Measurements from ENCODE around the gene ZDHHC6.

Gene ZDHHC6

DNA sequence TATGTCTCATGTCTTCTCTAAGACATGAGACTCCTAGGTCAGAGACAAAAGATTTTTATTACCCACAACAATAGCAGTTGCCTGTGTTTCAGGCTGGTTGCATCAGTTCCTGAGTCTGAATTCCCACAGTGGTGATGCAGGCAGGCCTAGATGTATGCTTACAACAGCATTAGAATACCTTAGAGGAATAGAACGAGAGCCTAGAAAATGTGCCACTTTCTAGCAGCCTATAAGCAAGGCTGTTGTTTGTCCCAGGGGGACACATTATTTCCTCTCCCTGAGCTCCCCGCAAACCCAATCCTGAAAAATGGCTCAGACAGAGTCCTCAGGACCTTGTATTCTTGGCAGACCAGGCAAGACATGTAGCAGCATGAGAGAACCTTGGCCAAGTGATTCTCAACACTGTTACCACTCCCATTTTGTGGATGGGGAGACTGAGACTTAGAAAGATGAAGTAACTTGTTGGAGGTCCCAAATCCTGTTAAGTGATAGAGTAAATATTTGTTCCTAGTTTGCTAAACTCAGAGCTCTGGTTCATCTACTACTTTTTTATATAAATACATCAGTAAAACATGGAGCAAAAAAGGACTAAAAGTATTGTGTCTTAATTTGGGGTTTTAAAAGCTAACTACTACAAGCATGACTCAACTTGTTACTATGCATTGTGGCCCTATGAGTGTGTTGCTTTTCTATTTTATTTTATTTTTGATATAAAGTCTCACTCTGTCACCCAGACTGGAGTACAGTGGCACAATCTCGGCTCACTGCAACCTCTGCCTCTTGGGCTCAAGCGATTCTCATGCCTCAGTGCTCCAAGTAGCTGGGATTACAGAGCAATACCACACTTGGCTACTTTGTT is 14.5 kb upstream of the ZDHHC6 start:
- TF ChIP-seq, protein P1, sequence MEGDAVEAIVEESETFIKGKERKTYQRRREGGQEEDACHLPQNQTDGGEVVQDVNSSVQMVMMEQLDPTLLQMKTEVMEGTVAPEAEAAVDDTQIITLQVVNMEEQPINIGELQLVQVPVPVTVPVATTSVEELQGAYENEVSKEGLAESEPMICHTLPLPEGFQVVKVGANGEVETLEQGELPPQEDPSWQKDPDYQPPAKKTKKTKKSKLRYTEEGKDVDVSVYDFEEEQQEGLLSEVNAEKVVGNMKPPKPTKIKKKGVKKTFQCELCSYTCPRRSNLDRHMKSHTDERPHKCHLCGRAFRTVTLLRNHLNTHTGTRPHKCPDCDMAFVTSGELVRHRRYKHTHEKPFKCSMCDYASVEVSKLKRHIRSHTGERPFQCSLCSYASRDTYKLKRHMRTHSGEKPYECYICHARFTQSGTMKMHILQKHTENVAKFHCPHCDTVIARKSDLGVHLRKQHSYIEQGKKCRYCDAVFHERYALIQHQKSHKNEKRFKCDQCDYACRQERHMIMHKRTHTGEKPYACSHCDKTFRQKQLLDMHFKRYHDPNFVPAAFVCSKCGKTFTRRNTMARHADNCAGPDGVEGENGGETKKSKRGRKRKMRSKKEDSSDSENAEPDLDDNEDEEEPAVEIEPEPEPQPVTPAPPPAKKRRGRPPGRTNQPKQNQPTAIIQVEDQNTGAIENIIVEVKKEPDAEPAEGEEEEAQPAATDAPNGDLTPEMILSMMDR (IDR thresholded peaks at IDR 0.05; ENCODE audit: borderline replicate concordance, insufficient read depth, low read depth, low read length), result no peak

DNA sequence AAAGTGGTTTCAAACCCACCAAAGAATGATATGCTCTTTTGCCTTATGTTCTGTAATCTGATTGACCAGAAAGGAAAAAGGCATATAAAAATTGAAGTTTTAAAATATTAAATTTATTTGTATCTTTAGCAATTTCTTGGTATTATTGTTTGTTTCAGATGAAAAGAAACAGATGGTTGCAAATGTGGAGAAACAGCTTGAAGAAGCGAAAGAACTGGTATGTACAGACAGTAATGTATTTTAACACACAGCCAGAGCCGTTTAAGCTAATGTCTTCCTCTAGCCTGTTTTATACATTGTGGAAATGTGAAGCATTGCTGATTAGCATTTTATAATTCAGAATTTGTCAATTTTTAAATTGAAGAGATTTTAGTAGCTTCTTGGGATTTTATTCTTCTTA is 13.7 kb upstream of the ZDHHC6 start:
- no peak overlapping the region for H3K4me3 ChIP-seq (ENCODE audit: low read depth, low read length)
- TF ChIP-seq, protein P1 (IDR thresholded peaks at IDR 0.05; ENCODE audit: borderline replicate concordance, insufficient read depth, low read depth, low read length), result no peak

More for the DNA sequence above, 14.5 kb upstream of the ZDHHC6 start:
- H3K4me3 ChIP-seq (ENCODE audit: low read depth, low read length), result no peak overlapping the region

DNA sequence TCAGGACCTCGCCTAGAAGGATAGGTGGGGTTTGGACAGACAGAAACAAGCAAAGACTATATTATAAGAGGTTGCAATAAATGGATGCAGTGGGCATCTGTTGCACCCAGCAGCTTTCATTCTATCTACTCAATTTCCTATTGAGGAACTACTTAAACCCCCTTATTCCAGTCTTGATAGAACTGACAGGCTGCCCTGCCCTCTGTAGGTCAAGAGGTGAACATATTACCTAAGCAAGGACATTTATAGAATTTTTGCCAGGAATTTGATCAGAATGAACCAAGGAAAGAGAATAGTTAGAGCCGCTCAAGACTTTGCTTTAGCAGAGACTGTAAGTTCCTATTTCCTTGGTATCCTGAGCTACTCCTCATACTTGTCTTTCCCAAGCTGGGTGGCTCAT is 9.8 kb upstream of the ZDHHC6 start:
- H3K4me3 ChIP-seq (ENCODE audit: low read depth, low read length), result no peak overlapping the region

DNA sequence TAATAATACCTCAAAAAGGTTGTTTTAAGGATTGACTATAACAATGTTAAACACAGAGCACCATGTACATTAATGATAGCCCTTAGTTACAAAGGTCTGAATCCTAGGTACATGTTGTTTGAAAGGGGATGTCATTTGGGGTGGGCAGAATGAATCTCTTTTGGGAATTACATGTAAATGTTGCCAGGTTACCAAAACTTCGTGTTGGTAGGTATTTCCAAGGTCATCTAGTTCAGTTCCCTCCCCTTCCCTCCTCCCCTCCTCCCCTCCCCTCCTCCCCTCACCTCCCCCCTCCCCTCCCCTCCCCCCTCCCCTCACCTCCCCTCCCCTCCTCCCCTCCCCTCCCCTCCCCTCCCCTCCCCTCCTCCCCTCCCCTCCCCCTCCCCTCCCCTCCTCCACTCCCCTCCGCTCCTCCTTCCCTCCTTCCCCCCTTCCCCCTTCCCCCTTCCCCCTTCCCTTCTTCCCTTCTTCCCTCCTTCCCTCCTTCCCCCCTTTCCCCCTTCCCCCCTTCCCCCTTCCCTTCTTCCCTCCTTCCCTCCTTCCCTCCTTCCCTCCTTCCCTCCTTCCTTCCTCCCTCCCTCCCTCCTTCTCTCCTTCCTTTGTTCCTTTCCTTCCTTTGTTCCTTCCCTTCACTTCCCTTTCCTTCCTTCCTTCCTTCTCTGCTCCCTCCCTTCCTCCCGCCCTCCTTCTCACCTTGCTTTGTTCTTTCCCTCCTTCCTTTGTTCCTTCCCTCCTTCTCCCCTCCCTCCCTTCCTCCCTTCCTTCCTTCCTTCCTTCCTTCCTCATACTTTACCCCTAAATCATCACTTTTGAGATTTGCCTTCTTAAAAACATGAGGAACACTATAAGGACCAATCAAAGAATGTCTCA is 8.4 kb upstream of the ZDHHC6 start:
- H3K4me3 ChIP-seq (ENCODE audit: low read depth, low read length), result no peak overlapping the region
- TF ChIP-seq, protein P1 (IDR thresholded peaks at IDR 0.05; ENCODE audit: borderline replicate concordance, insufficient read depth, low read depth, low read length), result no peak

More for the DNA sequence above, 9.8 kb upstream of the ZDHHC6 start:
- TF ChIP-seq, protein P1 (IDR thresholded peaks at IDR 0.05; ENCODE audit: borderline replicate concordance, insufficient read depth, low read depth, low read length), result peak; percentile 29; the same call in 1 of the 2 replicates

DNA sequence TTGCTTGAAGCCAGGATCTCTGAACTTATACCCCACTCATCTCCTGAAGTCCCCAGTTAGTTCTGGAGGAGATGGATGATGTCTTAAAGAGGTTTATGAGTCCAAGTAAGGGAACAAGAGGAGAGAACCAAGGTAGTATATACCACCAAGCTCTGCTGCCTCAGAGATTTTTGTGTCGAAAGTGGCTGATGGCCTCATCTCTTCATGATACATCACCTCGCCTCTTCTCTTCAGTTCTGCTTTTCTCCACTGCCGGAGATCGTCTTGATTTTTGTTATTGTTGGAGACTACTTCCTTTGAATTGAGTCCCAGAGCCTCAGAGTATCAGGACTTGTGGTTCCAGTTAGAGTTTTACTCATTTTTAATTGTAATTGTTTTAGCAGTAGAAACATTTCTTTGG is 2.2 kb upstream of the ZDHHC6 start:
- TF ChIP-seq, protein P1 (IDR thresholded peaks at IDR 0.05; ENCODE audit: borderline replicate concordance, insufficient read depth, low read depth, low read length), result no peak
- no peak overlapping the region for H3K4me3 ChIP-seq (ENCODE audit: low read depth, low read length)

DNA sequence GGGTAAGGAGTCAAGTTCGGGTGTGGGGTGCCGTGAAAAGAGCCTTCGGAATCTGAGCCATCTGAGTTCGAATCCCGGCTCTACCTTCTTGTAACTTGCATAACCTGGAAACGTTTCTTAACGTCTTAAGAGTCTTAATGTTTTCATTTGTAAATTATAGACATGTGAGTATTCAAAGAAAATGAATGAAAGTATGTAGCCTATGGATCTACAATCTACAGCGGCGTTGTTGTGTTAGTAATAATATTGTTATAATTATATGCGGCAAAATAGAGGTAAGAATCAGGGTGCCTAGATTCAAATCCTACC is 860 bp upstream of the ZDHHC6 start:
- TF ChIP-seq, protein P1 (IDR thresholded peaks at IDR 0.05; ENCODE audit: borderline replicate concordance, insufficient read depth, low read depth, low read length), result no peak
- H3K4me3 ChIP-seq (ENCODE audit: low read depth, low read length), result peak overlapping the region; percentile 100
